Stimulated activated CD4-positive, alpha-beta T cell treated with anti-CD3 and anti-CD28 coated beads, Interleukin-12 subunit alpha, Interleukin-12 subunit beta, amount 100 ng/mL, for 4 hours (primary cell): ENCODE measurements around the gene AEBP2.
"Not testable (repeated sequence)": the region's sequence is repeated elsewhere in the genome, so short reads cannot be mapped to it uniquely, and the experiment has no call there.

Experiments used
- DNase-seq: peaks from one replicate; pipeline ENCODE4 v3.0.0-alpha.2; 2020

AEBP2 gene

GRCh38 chr12:19518209-19518608 lies 78.9 kb downstream of the AEBP2 start:
- DNase-seq = no peak

GRCh38 chr12:19520646-19521415 lies 81.5 kb downstream of the AEBP2 start:
- DNase-seq = no peak

GRCh38 chr12:19525274-19525673 lies 86.0 kb downstream of the AEBP2 start:
- no peak for DNase-seq

GRCh38 chr12:19527866-19528265 lies 88.6 kb downstream of the AEBP2 start:
- DNase-seq = no peak

GRCh38 chr12:19528750-19529149 lies 89.5 kb downstream of the AEBP2 start:
- no peak for DNase-seq

GRCh38 chr12:19529951-19530636 lies 90.8 kb downstream of the AEBP2 start:
- DNase-seq = no peak

- no peak for DNase-seq
Observed at GRCh38 chr12:19530637-19531023, 91.3 kb downstream of the AEBP2 start.

- no peak for DNase-seq
Observed at GRCh38 chr12:19533567-19533966, 94.3 kb downstream of the AEBP2 start.

- DNase-seq = no peak
Observed at GRCh38 chr12:19539071-19539470, 99.8 kb downstream of the AEBP2 start.

GRCh38 chr12:19539836-19540235 lies 100.5 kb downstream of the AEBP2 start:
- no peak for DNase-seq

- DNase-seq = no peak
Observed at GRCh38 chr12:19542606-19543005, 103.3 kb downstream of the AEBP2 start.

- DNase-seq = no peak
Observed at GRCh38 chr12:19544353-19544752, 105.1 kb downstream of the AEBP2 start.

GRCh38 chr12:19545301-19545700 lies 106.0 kb downstream of the AEBP2 start:
- no peak for DNase-seq

GRCh38 chr12:19546027-19546426 lies 106.7 kb downstream of the AEBP2 start:
- DNase-seq = no peak

GRCh38 chr12:19546611-19547162 lies 107.4 kb downstream of the AEBP2 start:
- no peak for DNase-seq

- no peak for DNase-seq
Observed at GRCh38 chr12:19547271-19547671, 108.0 kb downstream of the AEBP2 start.

- no peak for DNase-seq
Observed at GRCh38 chr12:19548834-19549233, 109.5 kb downstream of the AEBP2 start.

- DNase-seq = no peak
Observed at GRCh38 chr12:19550626-19551025, 111.3 kb downstream of the AEBP2 start.

- DNase-seq = not testable (repeated sequence)
Observed at GRCh38 chr12:19552441-19553097, 113.3 kb downstream of the AEBP2 start.

GRCh38 chr12:19553175-19553574 lies 113.9 kb downstream of the AEBP2 start:
- no peak for DNase-seq

GRCh38 chr12:19561411-19561961 lies 122.2 kb downstream of the AEBP2 start:
- no peak for DNase-seq
